Measurements from ENCODE around the gene TMEM170B.
"Not testable (repeated sequence)": the region's sequence is repeated elsewhere in the genome, so short reads cannot be mapped to it uniquely, and the experiment has no call there.

The TMEM170B gene

DNA sequence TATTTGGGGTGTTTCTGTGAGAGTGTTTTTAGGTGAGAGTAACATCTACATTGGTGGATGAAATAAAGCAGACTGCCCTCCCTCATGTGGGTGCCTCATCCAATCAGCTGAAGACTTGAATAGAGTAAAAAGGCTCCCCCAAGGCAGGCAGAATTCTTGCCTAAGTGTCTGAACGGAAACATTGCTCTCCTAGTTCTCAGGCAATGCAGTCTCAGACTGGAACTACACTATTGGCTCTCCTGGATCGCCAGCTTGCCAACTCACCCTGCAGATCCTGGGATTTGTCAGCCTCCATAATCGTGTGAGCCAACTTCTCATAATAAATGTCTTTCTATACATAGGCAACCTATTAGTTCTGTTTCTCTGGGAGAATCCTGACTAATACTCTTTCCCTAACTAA, 5.5 kb upstream of the TMEM170B start:
- no peak for DNase-seq

DNA sequence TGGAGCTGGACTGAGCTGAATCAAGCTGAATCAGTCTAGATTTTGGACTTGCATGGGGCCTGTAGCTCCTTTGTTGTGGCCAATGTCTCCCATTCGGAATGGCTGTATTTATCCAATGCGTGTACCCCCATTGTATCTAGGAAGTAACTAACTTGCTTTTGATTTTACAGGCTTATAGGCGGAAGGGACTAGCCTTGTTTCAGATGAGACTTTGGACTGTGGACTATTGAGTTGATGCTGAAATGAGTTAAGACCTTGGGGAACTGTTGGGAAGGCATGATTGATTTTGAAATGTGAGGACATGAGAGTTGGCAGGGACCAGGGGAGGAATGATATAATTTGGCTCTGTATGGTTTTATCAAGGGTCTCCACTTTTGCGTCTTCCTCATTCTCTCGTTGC, 3.0 kb upstream of the TMEM170B start:
- no peak for DNase-seq

DNA sequence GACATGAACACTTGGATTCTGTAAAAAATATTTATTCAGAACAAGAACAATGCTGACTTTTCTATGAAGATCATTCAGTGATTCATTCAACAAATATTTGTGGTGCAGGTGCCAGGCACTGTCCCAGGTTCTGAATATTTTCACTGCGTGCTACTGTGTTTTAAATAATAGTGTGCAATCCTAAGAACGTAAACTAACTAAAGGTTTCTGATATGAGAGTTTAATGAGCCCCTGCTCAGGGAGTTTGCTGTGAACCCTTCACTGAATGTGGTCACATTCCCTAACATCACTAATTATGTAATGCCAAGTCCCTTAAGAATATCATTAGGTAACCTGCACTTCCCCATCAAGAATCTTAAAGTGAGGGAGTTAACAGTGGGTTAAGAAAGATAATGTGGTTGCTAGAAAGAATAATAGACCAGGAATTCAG, 1.7 kb upstream of the TMEM170B start:
- no peak for DNase-seq

DNA sequence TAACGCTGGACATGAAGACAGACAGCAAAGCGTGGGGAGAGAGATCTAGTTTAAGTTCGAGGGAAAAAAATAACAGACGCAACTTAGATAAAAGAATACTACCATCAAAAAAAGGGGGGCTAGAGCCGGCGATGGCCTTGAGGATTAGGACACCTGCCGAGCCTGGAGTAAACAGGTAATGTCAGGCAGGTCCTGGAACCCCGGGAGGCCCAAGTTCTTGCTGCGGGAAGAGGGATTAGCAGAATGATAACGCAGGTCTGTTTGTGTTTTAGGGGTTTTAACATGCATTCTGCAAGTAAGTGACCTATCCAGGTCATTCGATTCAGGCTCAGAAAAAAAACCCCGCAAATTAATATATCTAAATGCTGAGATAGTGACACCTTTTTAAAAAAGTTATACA, 754 bp upstream of the TMEM170B start:
- peak; percentile 4 for DNase-seq

DNA sequence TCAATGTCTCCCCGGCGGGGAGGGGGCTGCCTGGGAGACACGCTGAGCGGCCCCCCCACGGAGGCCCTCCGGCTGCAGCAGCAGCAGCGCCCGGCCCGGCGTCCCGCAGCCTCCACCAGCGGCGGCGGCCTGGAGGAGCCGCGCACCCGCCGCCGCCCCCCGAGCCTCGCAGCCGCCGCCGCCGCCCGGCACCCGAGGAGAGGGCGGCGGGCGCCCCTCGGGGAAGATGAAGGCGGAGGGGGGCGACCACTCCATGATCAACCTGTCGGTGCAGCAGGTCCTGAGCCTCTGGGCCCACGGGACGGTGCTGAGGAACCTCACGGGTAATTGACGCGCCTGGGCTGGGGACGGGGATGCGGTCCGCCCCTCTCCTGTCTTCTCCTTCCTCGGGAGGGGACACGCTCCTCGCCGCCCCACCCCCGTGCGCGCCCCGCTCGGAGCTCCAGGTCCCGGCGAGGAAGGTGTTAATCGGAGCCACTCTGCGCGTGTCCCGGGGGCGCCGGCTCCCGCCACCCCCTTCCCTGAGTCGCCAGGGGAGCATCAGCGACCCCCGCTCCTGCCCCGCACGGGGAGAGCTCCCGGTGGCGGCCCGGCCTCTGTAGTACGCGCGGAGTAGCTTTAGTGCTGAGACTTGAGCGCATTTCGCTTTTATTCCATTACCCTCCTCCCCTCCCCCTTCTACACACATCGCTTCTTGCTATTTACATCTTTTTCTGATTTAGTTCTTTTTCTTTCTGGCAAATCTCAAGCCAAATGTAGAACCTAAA, 686 bp downstream of the TMEM170B start:
- DNase-seq: peak; percentile 29

DNA sequence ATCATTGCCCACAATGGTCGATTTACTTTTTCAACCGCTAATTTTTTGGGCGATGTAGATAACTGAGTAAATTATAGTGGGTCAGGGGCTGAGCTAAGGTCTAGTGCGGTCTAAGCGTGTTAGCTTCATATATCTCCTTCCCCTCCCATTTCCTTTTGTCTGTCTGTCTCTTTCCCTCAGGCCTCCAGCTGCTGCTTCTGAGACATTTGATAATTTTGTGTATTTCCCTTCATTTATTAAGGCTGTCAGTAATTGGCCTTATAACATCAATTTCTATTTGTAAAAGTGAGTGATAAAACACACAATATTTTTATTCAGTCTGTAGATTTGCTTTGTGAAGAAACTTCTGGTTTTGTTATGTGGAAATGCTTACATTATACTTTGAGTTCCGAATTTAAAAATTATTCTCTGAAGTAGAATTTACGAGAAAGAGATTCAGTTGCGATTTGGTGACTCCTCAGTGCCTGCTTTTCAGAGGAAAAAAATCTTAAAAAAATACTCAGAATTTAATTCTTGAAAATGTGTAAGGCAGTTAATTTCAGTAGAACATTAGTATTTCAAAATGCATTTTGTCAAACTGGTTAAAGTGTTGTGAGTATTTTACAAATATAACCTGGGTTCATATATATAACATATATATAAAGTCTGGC, 1.4 kb downstream of the TMEM170B start:
- no peak for DNase-seq

DNA sequence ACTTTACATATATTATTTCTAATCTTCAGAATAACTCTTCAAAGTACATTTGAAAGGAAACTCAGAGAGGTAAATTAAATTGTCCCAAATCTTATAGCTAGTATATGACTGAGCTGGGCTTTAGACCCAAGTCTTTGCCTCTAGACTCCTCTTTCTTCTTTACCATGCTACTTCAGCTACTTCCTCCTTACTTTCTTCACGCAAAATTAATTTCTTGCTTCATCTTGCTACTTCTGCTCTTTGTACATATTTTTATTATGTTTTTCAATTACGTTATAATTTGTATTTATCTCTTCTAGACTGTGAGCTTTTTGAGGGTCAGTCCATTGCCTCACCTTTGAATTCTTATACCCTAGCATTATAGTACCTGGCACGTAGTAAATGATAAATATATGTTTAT, 5.3 kb downstream of the TMEM170B start:
- no peak for DNase-seq

DNA sequence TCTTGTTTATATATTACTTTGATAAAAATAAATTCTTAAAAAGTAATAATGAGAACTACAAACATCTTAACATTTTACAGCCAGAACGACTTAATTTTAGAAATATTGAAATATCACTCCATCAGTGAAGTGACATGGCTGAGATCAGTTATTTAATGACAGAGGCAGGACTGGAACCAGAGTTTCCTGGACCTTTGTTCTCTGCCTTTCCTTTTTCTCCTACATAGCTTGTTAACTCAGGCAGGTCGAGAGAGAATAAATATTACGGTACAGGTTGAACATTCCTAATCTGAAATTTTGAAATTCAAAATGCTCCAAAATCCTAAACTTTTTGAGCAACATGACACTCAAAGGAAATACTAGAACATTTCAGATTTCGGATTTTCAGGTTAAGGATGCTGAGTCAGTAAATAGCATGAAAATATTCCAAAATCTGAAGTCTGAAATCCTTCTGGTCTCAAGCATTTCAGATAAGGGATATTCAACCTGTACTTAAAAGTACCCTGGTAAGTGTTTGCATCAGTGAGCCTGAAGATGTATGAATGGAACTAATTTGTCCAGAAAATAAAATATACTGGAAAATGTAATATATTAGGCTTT, 6.5 kb downstream of the TMEM170B start:
- DNase-seq: no peak

DNA sequence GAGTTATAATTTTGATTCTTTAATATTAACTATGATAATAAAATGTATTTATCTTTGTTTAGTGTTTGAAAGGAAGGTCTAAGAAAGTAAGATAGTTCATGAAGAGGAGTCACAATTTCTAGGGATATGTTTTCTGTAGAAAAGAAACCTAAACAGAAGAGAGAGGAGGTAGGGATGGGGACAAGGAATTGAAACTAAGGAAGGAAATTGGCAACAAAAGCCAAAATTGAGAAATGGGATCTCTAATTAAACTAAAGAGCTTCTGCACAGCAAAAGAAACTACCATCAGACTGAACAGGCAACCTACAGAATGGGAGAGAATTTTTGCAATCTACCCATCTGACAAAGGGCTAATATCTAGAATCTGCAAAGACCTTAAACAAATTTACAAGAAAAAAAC, 10.3 kb downstream of the TMEM170B start:
- not testable (repeated sequence) for DNase-seq

DNA sequence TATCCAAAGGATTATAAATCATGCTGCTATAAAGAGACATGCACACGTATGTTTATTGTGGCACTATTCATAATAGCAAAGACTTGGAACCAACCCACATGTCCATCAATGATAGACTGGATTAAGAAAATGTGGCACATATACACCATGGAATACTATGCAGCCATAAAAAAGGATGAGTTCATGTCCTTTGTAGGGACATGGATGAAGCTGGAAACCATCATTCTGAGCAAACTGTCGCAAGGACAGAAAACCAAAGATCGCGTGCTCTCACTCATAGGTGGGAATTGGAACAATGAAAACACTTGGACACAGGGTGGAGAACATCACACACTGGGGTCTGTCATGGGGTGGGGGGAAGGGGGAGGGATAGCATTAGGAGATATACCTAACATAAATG, 11.0 kb downstream of the TMEM170B start:
- not testable (repeated sequence) for DNase-seq

DNA sequence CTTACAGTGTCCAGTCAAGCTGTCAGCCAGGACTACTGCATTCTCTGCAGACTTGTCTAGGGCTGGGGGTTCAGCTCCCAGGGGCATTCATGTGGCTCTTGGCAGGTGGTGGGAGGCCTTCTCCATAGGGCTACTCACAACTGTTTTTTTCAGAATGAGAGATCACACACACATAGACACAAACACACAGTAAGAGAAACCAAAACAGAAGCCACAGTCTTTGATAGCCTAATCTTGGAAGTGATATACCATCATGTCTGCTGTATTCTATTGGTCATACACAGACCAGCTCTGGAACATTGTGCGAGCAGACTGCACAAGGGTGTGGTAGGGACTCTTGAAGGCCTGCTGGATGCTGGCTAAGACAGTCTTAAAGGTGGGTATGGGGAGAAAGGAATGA, 13.5 kb downstream of the TMEM170B start:
- no peak for DNase-seq

DNA sequence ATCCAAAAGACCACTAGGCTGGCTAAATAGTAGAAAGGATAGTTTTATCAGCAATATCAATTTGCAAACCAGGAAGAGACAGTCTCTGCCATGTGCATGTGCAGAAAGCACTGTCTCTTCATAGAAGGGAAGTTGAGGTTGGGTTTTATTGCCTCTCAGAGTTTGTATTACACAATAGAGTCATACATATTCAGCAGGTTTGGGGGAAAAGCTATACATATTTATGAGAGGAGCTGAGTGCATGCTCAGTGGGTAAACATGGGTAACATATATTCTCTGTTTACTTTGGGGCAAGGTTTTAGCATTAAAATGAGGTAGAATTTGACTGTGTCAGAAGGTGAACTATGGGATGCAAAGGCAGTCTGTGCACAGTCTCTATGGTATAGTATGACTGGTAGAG, 14.9 kb downstream of the TMEM170B start:
- no peak for DNase-seq

DNA sequence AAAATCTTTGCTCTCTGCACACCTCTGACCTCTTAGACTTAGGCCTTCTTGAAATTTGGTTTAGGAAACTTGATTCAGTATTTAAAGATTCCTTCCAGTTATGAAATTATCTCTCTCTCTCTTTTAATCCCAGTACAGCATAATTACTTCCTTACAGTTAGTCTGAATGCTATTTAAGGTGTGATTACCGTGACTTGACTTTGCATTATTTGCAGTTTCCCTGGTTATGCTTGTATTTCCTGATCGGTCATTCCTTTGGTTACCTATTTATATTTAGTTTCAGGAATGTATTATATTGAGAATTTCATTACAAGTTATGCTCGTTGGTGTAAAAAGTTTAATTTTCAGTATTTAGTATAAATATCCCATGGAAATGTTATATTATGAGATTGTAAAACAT, 16.3 kb downstream of the TMEM170B start:
- no peak for DNase-seq

DNA sequence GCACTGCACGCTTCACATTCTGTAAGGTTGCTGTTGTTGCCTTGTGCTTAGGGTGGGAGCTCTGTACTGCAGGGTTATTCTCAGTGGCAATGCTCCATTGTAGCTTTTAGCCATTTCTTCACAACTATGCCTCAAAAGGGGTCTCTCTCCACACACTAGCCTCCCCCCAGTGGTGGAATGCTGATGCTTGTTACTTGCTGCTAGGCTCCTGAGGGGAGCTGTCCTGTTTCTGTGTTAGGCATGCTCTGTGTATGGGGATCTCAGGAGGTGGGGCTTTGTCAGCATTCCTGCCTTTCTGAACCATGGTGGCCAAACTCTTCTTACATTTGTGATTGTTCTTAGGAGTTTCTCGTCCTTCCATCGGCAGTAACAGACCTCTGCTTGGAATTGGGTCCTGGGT, 18.8 kb downstream of the TMEM170B start:
- DNase-seq: no peak

DNA sequence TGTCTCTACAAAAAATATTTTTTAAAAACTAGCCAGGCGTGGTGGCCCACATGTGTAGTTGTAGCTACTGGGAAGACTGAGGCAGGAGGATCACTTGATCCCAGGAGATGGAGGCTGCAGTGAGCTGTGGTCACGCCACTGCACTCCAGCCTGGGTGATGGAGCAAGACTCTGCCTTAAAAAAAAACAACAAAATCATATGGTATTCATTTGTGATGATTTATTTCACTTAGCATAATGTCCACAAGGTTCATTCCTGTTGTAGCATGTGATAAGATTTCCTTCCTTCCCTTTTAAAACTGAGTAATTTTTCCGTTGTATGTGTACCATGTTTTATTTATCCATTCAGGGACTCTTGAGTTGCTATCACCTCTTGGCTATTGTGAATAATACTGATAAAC, 26.2 kb downstream of the TMEM170B start:
- no peak for DNase-seq

DNA sequence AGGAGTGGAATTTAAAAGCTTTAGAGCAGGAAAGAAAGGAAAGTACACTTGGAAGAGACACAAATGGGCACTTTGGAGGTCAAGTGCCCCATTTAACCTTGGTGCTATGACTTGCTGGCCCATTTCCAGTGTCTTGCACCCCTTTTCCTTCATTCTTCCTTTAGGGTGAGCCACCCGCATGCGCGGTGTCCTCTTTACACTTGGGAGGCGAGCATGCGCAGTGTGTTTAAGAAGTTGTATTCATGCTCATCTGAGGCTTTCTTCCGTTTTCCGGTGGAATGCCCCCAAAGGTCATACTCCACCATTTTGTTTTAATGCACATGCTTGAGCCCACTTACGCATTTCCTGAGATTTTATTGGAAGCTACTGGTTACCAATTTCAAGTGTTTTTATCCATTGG, 29.1 kb downstream of the TMEM170B start:
- DNase-seq: no peak

DNA sequence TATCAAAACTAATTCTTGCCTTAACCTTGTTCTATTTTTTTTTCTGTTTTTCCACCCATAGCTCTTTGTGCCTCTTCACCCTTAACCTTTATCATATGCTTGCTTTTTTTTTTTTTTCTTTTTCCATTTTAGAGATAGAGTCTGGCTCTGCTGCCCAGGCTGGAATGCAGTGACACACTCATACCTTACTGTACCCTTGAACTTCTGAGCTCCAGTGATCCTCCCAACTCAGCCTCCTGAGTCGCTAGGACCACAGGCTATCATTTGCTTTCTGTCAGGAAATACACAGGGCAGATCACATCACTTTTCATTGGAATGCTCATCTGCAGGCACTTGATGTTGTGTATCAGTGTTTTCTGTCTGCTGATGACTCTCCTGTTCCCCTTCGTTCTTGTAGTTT, 33.5 kb downstream of the TMEM170B start:
- no peak for DNase-seq

DNA sequence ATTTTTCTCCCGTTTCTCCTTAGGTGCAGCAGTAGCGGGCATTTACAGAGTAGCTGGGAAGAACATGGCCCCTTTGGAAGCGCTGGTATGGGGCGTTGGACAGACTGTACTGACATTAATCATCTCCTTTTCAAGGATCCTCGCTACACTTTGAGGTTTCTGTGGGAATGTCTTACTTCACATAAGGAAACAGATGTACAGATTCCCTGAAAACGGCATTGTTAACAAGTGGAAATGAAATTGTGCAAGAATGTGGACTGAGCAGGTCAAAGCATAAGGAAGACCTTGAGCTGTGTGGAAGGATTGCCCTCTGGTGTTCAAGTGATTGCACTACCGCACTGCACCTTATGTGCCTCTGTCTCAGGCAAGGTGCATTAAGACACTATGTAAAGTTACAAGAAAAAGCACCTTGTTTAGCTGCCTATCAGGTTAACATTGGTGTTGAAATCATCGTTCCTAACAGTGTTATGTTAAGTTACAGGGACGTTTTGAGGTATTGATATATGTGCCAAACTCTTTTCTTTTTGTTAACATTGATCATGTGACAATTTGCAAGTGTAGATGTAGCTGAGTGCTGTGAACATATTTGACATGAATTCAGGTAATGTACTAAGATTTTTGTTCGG, 38.0 kb downstream of the TMEM170B start:
- DNase-seq: peak; percentile 12

DNA sequence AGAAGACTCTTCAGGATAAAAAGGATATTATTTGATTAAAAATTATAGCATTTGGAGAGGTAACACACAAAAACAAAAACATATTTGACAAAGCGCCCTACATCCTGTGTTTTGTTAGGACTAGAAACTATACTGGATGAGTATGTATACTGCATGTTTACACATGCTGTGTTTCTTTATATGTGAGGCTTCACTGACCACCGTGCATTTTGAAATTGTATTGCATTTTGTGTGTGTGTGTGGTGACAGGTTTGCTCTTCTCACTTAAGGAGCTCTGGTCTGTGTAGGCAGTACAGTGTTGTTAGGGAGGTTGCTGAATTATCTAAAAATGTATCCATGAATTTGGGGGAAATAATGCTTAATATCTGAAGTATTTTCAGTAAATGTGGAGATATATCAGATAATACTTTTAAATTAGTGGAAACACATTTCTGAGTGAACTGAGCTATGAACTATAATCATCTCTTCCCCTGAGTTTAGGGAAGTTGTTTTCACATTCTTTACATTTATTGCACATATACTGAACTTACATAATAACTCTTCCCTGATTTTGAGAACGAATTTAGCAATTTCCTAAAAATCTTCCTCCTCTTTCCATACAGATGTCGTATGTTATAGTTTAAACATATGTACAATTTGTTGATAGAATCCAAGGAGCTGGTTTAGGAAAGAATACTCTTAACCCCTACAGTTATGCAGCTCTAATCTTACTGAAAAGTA, 43.3 kb downstream of the TMEM170B start:
- no peak for DNase-seq

DNA sequence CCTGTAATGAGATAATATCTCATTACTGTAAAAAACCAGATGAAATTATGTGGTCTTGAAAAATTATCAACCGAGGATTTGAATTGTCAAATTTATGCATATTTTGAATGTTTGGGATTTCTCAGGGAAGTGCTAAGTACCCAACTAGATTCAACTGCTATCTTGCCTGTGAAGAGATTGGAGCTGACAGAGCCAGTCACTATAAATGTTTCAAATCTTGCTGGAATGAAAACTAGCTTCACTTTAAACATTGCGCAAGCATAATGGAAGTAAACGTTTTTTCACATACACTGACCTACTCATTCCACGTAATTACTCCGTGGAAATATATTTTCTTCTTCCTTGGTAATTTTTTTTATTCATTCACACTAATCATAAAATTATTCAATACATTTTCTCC, 46.7 kb downstream of the TMEM170B start:
- DNase-seq: no peak

DNA sequence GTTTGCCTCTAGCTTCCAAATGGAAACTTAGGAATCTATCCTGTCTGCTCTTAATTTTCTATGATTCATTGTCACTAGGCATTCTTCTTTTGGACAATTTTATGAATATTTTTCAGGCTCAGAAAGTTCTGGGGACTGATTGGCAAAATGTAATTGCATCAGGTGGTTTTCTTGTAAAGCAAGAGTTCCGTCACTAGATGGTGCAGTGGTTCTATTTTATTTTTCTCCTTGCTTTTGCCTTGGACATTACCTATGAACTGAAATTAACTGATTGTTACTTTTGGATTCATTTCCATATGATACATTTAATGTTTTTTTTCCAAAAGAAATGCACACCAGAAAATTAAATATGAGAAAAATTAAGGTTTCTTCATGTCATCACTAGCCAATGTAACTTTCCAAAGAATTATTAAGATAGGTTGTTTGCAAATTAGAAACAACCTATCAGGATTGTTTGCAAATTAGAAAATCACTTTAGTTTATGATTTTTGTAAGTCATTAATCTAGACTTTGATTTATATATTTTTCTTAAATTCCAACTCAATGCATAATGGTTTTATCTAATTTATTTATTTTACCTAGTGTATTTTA, 48.0 kb downstream of the TMEM170B start:
- DNase-seq: no peak

DNA sequence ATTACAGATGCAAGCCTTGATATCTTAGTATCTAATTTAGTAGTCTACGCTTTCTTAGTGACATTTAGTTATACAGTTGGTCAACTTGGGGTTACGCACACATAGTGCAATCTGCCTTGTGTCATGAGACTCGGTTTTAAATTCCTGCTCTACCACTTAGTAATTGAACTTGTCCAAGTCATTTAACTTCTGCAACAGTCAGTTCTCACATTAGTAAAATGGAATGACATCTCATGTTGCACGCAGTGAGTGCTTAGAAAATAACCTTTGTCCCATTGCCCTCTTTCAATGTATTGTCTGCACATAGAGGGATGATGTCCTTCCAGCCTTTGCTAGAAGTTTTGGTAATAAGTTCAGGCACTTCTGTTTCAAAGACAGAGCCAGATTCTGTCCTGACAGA, 48.6 kb downstream of the TMEM170B start:
- DNase-seq: no peak

DNA sequence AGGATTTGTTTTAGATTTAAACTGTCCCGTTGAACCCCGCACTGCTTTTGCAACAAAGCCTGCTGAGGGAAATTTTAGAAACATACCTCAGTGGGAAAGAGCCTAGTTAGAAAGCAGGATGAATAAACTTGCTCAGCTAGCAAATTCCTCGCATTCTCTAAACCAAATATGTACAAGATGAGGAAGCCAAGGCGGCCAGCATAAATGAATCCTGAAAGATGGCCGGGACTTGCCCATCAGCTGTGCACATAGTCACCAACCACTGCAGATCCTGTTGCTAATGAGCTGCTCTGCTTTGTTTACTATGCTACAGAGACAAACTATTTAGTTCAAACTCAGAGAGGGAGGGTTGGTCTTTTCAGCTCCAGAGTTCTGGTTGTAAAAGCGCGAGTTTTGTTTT, 49.0 kb downstream of the TMEM170B start:
- DNase-seq: no peak
